ENCODE data around the gene SREBF2.
"Not testable (repeated sequence)": the region's sequence is repeated elsewhere in the genome, so short reads cannot be mapped to it uniquely, and the experiment has no call there.

The SREBF2 gene

DNA sequence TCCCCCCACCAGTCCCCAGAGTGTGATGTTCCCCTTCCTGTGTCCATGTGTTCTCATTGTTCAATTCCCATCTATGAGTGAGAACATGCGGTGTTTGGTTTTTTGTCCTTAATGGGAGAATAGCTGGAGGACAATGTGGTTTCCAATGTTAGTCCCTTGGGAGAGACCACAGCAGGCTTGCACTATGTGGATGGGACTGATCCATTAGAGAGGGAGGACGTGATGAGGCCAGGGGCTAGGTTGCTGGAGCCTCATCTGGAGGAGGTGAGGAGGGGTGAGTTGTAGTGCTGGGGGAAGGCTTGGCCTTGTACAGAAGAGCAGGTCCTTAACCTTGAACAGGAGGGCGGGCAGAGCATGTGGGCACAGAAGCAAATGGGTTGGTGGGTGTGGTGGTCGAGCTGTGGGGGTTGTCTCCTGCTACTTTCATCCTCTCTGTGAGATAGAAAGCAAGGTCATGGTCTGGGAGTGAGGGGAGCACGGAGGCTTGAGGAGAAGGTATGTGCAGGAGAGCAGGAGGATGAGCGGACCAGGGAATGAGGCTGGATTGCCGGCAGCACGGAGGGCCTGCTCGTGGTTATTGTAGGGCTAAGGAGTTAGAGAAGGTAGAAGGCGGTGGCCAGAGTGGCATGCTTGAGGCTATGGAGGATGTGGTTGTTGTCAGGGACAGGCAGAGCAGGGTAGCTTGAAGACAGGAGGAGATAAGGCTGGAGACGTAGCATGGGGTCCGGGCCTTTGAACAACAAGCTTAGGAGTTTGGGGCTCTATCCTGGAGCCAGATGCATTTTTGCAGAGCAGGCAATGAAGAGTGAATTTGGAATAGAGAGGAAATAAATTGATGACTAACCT, 11.2 kb upstream of the SREBF2 start:
- no peak for DNase-seq (ENCODE audit: low read depth, low spot score)

DNA sequence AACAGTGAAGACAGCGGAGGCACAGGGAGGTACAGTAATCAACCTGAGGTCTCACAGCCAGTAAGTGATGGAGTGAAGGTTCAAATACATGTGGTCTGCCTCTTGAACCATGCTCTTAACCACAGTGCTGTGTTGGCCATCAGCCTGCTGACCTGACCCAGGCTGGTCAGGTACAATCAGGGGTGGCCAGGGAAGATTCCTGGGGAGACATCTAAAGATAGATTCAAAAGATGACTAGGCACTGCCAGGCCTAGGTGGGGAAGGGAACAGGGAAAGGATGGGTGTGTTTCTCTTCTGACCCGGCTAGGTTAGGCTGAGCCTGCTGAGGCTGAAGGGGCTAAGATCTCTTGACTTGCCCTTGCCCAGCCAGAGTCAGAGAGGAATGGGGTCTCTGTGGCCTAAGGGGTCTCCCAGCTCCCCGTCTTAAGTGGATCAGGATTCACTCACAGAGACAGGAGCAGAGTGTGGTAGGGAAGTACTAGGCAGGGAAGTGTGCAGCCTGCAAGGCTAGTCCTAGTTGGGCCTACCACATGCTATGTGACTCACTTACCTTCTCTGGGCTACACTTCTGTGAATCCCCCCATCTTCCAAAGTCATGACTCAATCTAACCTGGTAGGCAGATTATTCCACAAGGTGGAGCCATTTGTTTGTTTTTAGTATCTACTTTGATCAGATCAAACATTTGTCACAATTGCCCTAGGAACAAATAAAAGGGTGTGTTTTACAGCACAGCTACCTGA, 10.4 kb upstream of the SREBF2 start:
- DNase-seq (ENCODE audit: low read depth, low spot score) = no peak

- no peak for DNase-seq (ENCODE audit: low read depth, low spot score)
Observed at GRCh38 chr22:41823797-41824196, 9.1 kb upstream of the SREBF2 start.

GRCh38 chr22:41825376-41825775, 7.5 kb upstream of the SREBF2 start:
- DNase-seq (ENCODE audit: low read depth, low spot score) = no peak

DNA sequence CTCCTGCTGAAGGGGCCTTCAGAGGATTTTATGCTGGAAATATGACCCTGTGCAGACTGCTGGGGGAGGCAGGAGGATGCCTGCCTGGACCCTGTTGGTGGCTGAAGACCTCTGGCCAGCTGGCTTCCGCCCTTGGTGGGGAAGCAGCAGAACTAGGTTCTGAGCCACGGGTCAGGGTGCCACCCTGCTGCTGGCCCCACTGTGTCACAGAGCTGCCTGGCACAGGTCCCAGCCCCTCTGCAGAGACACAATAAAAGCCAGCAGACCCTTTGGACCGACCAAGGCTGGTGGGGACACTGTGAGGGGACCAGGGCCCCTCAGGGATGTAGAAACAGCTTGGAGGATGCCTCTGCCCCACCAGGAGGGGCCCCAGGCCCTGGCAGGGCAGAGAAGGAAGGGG, 6.9 kb upstream of the SREBF2 start:
- no peak for DNase-seq (ENCODE audit: low read depth, low spot score)

GRCh38 chr22:41826430-41827383, 6.2 kb upstream of the SREBF2 start:
- no peak for DNase-seq (ENCODE audit: low read depth, low spot score)

DNA sequence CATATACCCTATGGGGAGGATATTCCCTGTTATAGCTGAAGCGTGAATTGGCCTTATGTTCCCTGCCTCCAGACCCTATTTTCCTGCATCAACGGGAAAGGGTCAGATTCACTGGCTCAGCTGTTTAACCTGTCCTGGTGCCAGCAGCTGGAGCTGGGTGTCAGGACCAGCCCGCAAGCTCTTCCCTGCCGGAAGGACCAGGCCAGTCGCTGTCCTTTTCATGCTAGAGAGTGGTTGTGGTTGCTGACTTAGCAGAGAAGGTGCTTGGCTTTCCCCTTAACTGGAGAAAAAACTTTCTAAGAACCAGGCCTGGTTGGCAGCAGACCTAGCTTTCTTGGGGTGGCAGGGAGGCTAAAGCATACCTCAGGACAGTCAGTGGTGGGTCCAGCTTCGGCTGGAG, 5.2 kb upstream of the SREBF2 start:
- no peak for DNase-seq (ENCODE audit: low read depth, low spot score)

DNA sequence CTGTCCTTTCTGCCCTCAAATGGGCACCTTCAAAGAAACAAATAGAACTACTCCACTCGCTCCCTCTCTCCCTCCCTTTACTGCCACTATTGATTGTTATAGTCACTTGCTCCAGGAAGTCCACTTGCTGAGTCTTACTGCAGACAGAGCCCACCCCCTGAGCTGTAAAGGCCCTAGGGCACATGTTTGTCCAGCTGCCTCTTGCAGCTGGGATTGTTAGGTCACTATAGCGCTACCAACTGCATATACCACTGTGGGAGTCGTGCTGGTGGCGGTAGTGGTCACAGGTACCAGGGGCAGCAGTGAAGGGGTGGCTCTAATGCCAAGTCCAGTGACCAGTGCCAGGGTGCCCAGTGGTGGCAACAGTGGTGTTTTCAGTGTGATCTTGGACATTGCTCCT, 4.4 kb upstream of the SREBF2 start:
- no peak for DNase-seq (ENCODE audit: low read depth, low spot score)

GRCh38 chr22:41830174-41830573, 2.7 kb upstream of the SREBF2 start:
- DNase-seq (ENCODE audit: low read depth, low spot score) = no peak

DNA sequence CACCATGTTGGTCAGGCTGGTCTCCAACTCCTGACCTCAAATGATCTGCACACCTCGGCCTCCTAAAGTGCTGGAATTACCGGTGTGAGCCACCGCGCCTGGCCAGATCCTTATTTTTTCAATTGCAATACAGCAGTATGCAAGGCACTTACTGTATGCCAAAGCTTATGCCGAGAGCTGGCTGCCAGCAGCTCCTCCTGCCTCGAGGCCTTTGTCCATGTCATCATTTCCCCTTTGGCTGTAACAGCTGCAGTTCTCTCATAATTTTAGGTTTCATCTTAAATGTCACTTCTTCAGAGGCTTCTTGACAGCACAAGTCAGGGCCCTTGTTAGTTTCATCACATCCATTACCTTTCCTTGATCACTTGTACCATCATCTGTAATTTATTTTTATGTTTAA, 1.5 kb upstream of the SREBF2 start:
- DNase-seq (ENCODE audit: low read depth, low spot score) = no peak

DNA sequence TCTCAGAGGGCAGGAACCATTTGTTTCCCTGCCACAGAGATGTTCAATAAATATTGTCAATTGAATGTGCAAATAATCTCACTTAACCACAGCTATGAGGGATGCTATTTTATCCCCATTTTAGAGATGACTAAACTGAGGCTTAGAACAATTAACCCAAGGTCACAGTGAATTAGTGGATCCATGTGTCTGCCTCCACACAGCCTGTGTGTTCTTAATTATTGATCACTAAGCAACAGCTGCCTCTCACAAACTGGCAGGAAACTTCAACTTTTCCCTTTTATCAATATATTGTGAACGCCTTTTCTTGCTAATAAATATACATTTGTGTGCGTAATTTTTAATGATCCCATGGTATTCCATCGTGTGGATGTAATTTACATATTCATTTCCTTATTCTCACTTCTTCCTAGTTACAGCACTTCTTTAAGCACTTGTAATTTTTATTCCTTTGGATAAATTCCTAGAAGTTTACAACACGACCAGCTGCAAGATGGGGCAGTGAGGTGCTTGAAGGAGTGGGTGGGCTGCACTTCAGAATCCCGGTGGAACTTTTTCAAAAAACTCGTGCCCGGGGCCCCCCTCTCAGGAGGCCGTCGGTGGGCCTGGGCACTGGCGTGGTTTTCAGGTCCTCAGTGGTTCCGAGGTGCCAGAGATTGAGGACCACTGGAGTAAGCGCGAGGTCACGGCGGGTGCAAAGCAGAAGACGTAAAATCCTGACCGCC, 915 bp upstream of the SREBF2 start:
- no peak for DNase-seq (ENCODE audit: low read depth, low spot score)

DNA sequence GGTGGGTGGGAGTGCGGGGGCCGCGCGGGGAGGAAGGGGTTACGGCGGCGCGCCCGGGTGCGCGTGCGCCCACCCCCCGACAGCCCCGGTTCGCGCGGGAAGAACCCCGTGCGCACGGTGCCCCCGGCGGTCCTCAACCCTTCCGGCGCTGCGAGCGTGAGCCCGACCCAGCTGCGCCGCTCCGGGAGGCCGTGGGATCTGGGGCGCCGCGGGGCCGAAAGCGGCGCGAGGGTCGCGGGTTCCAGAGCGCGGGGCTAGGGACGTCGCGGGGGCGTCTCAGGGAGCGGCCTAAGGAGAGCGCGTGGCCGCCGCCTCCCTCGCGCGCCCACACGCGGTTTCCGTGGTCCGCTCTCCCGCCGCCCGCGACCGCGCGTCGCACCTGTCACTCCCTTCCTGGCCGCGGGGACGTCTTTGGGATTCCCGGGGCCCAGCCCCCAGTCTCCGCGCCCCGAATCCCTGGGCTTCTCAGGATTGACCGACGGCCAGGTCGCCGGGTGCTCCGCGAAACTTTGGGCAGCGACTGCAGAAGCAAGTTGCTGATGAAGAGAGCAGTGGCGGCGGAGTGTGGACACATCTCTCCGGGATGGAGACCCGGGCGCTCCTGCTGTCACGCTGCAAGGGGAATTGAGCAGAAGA, 582 bp downstream of the SREBF2 start:
- DNase-seq (ENCODE audit: low read depth, low spot score) = no peak

DNA sequence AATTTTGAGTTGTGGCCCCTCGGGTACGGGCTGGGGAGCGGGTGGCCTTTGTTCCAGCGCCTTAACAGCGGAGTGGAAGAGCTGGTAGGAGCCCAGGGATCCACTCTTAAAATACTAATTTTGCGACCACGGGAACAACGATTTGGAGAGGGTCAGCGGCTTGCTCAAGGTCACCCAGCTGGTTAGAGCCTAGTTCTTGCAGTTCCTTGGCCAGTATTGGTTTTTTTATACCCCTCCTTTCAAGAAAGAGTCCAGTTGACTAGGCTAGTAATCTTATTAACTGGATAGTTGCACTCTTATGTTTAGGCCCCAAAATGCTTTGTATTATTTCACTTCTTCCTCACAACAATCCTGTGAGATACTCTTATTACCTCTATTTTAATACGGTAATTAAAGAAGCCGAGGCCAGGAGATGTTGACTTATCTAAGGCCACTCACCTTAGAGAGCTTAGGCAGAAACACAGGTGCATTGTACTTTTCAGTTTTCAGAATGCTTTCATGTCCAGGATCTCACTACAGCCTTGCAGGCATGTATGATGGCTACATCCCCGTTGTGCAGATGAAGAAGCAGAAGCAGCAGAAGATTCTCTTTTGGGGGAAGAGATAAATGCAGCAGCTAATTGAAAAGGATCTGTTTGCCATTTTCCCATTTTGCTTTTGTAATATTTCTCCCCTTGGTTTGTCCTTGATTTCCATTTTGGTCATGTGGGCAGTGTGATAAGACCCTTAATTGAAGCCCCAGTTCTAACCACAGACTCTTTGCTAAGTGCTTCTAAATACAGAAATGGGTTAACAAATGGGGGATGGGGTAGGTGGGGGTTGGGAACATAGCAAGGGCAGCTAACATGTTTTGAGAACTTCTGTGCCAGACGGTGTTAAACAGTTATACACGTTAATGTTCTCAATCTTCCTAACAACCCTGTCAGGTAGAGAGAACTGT, 1.4 kb downstream of the SREBF2 start:
- no peak for DNase-seq (ENCODE audit: low read depth, low spot score)

- DNase-seq (ENCODE audit: low read depth, low spot score) = not testable (repeated sequence)
Observed at GRCh38 chr22:41835462-41835861, 2.6 kb downstream of the SREBF2 start.

- DNase-seq (ENCODE audit: low read depth, low spot score) = no peak
Observed at GRCh38 chr22:41836551-41836950, 3.6 kb downstream of the SREBF2 start.

GRCh38 chr22:41838842-41839618, 6.1 kb downstream of the SREBF2 start:
- DNase-seq (ENCODE audit: low read depth, low spot score) = no peak

DNA sequence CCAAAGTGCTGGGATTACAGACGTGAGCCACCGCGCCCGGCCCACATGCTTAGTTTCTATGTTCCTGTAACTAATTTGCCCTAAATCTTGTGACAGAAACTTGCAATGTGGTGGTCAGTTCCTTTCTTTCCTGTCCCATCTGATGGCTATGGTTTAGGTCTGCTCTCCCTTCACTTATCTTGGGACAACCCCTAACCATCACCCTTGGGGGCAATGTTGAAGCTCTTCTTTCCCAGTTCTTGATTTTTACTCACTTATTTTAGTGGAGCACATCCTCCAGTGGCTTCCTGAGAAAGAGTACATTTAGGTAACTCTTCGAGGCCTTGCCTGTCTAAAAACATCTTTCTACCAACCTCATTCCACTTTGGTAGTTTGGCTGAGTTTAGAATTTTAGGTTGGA, 7.3 kb downstream of the SREBF2 start:
- no peak for DNase-seq (ENCODE audit: low read depth, low spot score)

DNA sequence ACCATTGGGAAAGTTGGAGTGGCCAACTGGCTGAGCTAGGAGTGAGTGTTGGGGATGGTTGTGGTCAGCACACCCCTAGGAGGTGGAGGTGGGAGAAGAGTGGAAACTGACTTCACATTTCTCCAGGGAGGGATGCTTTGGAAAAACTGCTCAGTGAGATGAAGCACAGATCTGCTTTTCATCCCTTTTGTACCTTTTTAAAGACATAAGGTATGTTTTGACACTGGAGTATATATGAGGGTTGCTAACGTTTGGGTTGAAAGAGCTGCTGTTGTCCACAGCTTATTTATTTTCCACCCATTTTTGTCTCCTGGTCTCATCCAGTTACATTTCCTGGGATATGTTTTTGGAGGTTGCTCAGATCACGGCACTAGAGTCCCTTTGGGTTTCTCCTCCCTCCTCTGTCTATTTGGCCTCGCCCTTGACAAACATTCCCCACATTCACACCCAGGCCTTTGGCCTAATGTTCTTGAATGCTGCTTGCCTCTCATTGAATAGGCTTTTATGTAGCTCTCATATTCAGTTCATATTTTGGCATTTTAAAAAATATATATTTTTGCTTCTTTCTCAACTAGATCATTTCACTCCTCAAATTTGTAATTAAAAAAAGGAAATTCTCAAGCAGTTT, 8.3 kb downstream of the SREBF2 start:
- DNase-seq (ENCODE audit: low read depth, low spot score) = no peak
